ENCODE results near the gene NTRK3. TPM values are rescaled to one million over a fixed set of nuclear protein-coding genes. Genes with fewer than 3 reads are reported as not detected.

NTRK3 gene
- total and polyA plus RNA-seq, 2 of the 13 experiments (the other 11 are each of a cell fraction or from before 2014, with no cell fraction given): not detected

DNA sequence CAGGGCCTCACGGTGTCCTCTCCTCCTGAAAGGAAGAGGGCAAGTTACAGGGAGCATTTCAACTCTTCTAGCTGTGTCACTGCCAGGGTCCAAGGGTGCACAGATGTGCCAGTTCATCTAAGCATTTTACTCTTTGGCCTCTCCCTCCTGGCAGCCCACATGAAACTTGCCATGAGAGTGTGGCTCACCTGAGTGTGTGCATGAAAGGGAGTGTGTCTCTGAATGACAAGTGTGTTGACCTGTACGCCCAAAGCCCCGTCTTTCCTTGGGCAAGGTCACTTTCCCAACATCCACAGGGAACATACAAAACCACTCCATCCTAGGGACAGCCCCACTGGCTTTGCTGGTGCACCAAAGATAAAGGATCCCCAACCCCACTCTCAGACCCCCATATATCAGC lies 280.0 kb downstream of the NTRK3 start:
- Histone ChIP-seq H3K4me2 (ENCODE audit: low read depth, low read length) (no peak overlapping the region), H3K4me1 (ENCODE audit: insufficient read depth, low read length) (no peaks in the 10 kb centered on the region), H3K36me3 (replicated peaks in 1 of 2; ENCODE audit: control insufficient read depth in 1 of 2, insufficient read depth in 2 of 2, low read length in 2 of 2) (no peaks in the 10 kb centered on the region), H4K20me1 (ENCODE audit: insufficient read depth, low read length) (no peaks in the 10 kb centered on the region), H3K9me3 (ENCODE audit: low read length) (peaks cover 34% of the 10 kb centered on the region; the same call in 1 of the 2 replicates), H3K27ac (ENCODE audit: extremely low read length, insufficient read depth, low read length) (no peak overlapping the region), H2AFZ (ENCODE audit: low read length) (no peak overlapping the region), H3K79me2 (ENCODE audit: insufficient read depth, low read length) (no peaks in the 10 kb centered on the region), H3K4me3 (replicated peaks in 1 of 3; ENCODE audit: insufficient read depth in 1 of 3, low read depth in 2 of 3, low read length in 3 of 3) (no peak overlapping the region), H3K27me3 (ENCODE audit: control insufficient read depth in 1 of 2, insufficient read depth in 2 of 2, low read length in 2 of 2) (no peaks in the 10 kb centered on the region), H3K9ac (ENCODE audit: insufficient read depth, low read depth, low read length) (no peak overlapping the region)
- no peak for DNase-seq (ENCODE audit: low spot score)
- ChIA-PET CTCF (ENCODE audit: low intra/inter-chr PET ratio, low total read pairs) (no interaction called here), POLR2A (no interaction called here)
- FAIRE-seq: no peak
- 3% methylated on average over 3 of the region's 3 CpGs for WGBS (ENCODE audit: low lambda C conversion rate)
- in situ Hi-C loops (cut with HindIII; ENCODE audit: extremely low pct_ligation_motif_present, low pct_unique_long_range_greater_than_20kb): no loop called here
- intact Hi-C loops (cut with micrococcal nuclease; ENCODE audit: unreplicated experiment): no loop called here
- no TSS peak for BruUV-seq (replicated peaks)
- ATAC-seq: no peak
- no peak for TF ChIP-seq SP1 (IDR thresholded peaks at IDR 0.05)
- TF ChIP-seq SP1 (CRISPR knock-in tag; IDR thresholded peaks at IDR 0.05): no peak
- TF ChIP-seq MXD4 (CRISPR knock-in tag; IDR thresholded peaks at IDR 0.05): no peak
- no peak for TF ChIP-seq GMEB1 (CRISPR knock-in tag; IDR thresholded peaks at IDR 0.05; ENCODE audit: borderline replicate concordance)
- TF ChIP-seq, protein P1, sequence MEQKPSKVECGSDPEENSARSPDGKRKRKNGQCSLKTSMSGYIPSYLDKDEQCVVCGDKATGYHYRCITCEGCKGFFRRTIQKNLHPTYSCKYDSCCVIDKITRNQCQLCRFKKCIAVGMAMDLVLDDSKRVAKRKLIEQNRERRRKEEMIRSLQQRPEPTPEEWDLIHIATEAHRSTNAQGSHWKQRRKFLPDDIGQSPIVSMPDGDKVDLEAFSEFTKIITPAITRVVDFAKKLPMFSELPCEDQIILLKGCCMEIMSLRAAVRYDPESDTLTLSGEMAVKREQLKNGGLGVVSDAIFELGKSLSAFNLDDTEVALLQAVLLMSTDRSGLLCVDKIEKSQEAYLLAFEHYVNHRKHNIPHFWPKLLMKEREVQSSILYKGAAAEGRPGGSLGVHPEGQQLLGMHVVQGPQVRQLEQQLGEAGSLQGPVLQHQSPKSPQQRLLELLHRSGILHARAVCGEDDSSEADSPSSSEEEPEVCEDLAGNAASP (CRISPR knock-in tag; IDR thresholded peaks at IDR 0.05; ENCODE audit: borderline replicate concordance): no peak
- no peak for TF ChIP-seq ZUFSP (CRISPR knock-in tag; IDR thresholded peaks at IDR 0.05; ENCODE audit: borderline replicate concordance)
- TF ChIP-seq KAT7 (CRISPR knock-in tag; IDR thresholded peaks at IDR 0.05; ENCODE audit: borderline replicate concordance): no peak
- TF ChIP-seq SRSF4 (IDR thresholded peaks at IDR 0.05; ENCODE audit: low read depth, low read length, poor library complexity, severe bottlenecking): no peak
- TF ChIP-seq, protein P2, sequence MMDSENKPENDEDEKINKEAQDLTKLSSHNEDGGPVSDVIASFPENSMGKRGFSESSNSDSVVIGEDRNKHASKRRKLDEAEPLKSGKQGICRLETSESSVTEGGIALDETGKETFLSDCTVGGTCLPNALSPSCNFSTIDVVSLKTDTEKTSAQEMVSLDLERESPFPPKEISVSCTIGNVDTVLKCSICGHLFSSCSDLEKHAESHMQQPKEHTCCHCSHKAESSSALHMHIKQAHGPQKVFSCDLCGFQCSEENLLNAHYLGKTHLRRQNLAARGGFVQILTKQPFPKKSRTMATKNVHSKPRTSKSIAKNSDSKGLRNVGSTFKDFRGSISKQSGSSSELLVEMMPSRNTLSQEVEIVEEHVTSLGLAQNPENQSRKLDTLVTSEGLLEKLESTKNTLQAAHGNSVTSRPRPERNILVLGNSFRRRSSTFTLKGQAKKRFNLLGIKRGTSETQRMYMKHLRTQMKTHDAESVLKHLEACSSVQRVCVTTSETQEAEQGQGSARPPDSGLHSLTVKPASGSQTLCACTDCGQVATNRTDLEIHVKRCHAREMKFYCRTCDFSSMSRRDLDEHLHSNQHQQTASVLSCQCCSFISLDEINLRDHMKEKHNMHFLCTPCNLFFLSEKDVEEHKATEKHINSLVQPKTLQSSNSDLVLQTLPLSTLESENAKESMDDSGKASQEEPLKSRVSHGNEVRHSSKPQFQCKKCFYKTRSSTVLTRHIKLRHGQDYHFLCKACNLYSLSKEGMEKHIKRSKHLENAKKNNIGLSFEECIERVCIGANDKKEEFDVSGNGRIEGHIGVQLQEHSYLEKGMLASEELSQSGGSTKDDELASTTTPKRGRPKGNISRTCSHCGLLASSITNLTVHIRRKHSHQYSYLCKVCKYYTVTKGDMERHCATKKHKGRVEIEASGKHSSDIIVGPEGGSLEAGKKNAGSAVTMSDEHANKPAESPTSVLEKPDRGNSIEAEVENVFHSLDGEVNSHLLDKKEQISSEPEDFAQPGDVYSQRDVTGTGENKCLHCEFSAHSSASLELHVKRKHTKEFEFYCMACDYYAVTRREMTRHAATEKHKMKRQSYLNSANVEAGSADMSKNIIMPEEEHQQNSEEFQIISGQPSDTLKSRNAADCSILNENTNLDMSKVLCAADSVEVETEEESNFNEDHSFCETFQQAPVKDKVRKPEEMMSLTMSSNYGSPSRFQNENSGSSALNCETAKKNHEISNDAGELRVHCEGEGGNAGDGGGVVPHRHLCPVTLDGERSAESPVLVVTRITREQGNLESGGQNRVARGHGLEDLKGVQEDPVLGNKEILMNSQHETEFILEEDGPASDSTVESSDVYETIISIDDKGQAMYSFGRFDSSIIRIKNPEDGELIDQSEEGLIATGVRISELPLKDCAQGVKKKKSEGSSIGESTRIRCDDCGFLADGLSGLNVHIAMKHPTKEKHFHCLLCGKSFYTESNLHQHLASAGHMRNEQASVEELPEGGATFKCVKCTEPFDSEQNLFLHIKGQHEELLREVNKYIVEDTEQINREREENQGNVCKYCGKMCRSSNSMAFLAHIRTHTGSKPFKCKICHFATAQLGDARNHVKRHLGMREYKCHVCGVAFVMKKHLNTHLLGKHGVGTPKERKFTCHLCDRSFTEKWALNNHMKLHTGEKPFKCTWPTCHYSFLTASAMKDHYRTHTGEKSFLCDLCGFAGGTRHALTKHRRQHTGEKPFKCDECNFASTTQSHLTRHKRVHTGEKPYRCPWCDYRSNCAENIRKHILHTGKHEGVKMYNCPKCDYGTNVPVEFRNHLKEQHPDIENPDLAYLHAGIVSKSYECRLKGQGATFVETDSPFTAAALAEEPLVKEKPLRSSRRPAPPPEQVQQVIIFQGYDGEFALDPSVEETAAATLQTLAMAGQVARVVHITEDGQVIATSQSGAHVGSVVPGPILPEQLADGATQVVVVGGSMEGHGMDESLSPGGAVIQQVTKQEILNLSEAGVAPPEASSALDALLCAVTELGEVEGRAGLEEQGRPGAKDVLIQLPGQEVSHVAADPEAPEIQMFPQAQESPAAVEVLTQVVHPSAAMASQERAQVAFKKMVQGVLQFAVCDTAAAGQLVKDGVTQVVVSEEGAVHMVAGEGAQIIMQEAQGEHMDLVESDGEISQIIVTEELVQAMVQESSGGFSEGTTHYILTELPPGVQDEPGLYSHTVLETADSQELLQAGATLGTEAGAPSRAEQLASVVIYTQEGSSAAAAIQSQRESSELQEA (CRISPR knock-in tag; IDR thresholded peaks at IDR 0.05; ENCODE audit: not compliant biosample characterization): no peak
- TF ChIP-seq ZNF383 (CRISPR knock-in tag; IDR thresholded peaks at IDR 0.05; ENCODE audit: borderline replicate concordance): no peak
- TF ChIP-seq ZNF761 (CRISPR knock-in tag; conservative IDR thresholded peaks at IDR 0.05): no peak
- no peak for TF ChIP-seq EZH2 (conservative IDR thresholded peaks at IDR 0.05; ENCODE audit: low read depth, low read length)
